HG02870 (cell line): ENCODE results near the gene NGDN.
"Not testable (repeated sequence)": the region's sequence is repeated elsewhere in the genome, so short reads cannot be mapped to it uniquely, and the experiment has no call there.

Experiments used
- ATAC-seq: cut with Tn5 transposase; IDR thresholded peaks from one replicate; pipeline ENCODE4 v1.9.1; 2021; ENCODE audit warnings: mild to moderate bottlenecking, moderate library complexity; ENCODE audit not compliant: unreplicated experiment

The NGDN gene

DNA sequence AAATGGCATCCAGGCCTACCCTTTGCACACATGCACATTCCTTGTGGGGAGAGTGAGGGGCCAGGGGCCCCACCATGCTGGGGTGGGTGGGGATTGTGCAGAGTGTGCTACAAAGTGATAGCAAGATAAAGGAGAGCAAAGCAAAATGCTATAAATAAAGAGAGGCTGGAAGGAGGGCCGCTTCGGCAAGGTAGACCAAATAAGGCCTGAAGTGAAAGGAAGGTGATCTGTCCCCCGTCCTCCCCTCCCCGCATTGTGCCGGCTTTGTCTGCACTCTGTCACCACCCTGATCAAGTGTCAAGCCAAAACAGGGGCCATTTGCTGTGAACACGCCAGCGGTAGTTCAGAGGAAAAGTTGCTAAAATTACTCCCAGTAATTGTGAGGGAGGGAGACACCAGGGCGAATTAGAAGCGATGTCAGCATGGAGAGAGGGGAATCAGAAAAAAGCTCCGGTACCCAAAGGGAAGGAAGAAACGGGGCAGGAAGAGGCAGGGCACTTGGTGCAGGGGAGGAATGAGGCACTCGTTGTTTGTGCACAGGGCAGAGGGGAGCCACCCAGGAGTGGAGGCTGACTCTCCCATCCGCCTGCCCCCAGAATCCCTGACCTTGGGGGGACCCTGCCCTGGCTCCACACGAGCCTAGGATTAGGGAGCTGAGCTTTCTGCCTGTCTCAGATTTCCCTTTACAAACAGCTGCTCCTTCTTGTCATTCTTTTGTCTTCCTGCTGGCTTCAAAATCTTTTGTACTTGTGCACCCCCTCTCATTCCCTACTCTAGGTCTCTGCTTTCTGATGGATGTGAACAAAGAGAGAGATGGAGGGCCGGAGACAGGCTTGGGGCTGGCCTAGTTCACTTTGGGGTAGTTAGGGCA lies 31.2 kb upstream of the NGDN start:
- ATAC-seq: no peak

DNA sequence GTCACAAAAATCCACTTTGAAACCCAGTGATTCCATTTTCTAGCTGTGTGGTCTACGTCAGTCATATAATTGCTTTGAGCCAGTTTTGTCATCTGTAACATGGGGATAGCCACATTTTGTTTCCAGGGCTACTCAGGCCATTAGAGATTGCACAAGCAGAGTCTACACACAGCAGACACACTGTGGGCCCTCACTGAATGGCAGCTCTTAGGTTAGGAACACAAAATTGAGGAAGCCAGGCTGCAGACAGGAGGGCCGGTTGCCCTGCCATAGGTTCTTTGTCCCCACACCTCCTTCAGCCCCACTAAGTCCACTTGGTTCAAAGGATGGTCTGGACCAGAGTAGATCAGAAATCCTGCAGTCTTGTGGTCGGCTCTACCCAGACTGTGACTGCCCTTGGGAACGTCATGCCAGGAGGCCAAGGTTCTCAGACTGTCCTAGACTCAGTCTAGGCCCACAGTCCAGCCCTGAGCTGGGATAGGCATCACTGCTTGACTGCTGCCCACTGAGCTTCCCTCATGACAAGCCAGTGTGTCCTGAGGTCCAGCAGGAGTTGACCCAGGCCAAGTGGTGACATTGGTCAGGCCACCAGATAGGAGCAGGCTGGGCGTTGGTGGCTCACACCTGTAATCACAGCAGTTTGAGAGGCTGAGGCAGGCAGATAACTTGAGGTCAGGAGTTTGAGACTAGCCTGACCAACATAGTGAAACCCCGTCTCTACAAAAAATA lies 30.2 kb upstream of the NGDN start:
- no peak for ATAC-seq

DNA sequence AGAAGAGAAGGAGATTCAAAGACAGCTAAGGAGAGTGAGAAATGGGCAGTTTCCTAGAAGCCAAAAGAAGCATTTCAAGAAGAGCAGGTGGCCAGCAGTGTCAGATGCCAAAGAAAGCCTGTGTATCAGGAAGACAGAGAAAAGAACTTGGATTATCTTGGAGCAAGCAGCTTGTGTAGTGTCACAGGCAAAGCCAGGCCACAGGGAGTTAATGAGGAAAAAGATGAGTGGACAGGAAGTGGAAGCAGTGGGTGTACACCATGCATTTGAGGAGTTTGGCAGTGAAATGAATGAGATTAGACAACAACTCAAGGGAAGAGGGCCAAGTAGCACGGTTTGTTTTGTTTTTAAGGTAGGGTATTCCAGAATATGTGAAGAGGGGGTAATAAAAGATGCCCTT lies 28.4 kb upstream of the NGDN start:
- no peak for ATAC-seq

DNA sequence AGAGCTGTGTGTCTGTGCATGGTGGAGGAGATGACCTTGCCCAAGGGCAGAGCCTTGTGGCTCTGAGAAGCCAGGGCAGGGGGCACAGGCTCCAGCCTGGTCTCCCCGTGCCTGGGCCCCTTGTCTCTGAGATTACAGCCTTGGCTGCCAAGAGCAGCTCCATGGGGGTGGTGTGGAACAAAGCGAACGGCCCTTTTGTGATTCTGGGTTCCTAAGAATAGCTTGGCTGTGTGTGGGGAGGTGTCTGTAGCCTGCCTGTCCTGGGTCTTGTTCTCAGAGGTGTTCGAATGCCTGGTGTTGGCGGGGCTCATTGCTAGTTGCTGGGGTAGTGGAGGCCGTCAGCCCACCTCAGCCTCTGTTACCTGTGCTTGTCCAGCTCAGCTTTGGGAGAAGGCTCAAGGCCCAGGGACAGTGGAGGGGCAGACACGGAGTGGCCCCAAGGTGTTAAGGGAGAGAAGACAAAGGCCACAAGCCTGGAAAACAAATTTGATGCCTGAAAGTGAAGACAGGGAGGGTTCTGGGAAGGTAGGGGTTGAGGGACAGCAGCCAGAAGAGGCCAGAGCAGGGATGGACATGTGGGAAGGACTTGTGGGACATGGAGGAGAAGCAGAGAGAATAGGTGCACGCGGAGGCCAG lies 26.7 kb upstream of the NGDN start:
- ATAC-seq: no peak

DNA sequence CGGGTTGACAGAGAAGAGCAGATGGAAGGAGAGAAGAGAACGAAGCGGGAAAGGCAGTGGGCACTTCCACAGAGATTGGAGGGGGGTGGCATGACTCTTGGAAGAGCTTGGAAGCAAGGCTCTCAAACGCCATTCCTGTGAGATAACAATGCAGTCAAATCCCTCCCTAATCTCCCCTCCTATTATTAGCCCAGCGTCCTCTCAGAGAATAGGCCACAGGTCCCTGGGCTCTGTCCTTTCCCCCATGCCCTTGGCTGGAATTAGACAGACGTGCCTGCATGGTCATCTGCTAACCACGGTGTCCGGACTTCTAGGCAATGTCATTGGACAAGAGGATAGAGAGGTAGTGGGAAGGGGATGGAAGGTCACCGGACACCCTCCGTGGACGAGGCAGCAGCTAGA lies 26.1 kb upstream of the NGDN start:
- no peak for ATAC-seq

DNA sequence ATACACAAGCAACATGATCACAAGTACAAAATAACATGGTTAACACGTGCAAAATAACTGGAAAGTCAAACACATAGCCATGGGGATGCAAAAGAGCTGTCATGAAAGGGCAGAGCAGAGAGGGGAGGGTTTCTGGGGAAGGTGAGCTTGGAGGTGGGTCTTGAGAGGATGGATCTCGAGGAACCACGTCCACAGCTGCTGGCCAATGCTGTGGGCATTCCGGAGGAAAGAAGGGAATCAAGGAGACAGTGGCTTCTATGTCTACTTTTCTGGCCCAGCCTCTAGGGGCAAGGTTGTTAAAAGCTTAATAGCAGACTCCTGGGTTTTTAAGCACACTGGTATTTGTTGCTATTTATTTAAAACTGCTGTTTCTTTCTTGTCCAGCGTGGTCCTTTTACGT lies 25.6 kb upstream of the NGDN start:
- ATAC-seq: no peak

DNA sequence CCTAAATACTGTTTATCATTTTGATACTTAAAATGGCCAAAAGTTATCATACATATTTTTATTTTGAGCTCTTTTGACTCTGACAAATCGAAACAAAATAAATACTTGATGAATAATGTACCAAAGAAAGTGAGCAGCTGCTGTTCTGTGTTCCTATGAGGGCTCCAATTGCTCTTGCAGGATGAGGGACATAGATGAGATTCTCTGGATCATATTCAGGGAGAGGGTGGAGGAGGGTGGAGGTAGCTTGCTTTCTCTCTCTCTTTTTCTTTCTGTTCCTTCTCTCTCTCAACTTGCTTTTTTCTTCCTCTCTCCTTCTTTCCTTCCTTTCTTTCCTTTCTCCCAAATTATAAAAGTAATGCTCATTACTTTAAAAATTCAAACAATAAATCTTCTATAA lies 25.2 kb upstream of the NGDN start:
- ATAC-seq: no peak

DNA sequence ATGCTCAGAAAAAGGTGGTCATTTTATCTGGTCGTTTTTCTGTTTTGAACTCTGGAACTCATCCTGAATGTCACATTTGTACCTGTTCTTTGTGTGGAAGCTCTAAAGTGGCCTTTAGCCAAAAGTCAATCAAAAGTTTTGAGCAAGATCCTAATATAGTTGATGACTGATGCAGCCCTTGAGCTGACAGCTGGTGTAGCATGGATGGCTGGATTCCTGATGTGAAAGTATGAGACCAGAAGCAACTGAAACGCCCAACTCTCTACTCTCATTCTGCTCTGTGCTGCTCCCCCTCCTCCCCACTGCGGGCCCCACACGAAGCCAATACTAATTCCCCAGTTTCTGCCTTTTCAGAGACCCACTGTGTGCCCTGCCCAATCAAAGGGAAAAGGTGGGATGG lies 23.7 kb upstream of the NGDN start:
- no peak for ATAC-seq

DNA sequence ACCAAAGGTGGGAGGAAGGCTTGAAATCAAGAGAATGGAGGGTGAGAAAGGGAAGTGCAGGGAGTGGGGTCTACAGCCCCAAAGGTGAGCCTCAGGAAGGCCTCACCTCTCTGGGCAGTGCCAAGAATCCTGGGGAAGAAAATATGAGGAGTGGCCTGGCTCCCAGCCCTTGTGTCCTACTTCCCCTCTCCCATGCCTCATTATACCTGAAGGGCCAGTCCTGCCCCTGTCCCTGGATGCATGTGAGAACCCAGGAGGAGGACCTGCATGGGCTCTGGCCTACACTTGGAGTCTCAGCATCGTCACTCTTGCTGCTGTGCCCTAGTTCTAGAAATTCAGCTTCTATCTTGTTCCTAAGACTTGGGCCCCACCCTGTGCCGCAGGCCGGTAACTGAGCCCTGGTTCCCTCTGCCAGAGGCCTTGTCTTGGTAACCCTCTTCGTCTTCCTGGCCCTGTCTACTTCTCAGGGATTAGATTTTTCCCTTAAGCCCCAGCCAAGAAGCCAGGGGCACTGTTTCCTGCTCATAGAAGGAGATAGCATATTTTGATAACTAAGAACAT lies 23.1 kb upstream of the NGDN start:
- ATAC-seq: no peak

DNA sequence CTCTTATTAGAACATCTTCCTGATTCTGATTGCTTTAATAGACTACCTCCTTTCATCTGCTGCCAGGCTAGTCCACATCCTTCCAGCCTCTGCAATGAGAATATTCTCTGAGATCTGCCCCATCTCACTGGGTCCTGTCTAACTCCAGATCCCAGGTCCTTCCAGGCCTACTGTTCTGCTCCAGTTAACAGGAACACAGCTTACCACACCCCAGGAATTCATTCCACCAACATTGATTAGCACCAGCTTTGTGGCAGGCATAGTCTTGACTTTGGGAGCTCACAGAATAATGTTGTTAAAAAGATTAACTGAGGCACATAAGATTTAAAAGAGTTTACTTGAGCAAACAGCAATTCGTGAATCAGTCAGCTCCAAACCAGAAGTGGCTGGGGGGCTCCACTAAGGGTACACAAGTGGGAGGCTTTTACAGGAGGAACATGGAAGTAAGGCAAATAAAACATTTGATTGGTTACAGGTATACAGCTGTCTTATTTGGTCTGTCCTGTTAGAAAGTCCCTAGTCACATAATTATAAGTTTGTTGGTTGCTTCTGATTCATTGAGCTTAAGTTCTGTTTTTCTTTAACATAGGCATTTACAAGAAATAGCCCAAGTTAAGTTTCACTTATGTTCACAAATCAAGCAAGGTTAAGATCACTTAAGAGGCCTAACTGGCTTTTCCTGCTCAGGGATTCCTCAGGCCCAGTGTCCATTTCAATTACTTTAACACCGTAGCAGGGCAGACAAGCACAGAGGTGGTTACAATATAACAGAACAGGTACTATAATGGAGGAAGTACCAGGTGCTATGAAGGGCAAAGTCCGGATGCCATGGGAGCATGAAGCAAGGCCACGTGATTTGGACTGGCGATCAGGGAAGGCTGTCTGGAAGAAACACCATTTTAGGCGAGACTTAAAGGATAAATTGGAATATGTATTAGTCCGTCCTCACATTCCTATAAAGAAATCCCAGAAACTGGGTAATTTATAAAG lies 21.8 kb upstream of the NGDN start:
- ATAC-seq: no peak

DNA sequence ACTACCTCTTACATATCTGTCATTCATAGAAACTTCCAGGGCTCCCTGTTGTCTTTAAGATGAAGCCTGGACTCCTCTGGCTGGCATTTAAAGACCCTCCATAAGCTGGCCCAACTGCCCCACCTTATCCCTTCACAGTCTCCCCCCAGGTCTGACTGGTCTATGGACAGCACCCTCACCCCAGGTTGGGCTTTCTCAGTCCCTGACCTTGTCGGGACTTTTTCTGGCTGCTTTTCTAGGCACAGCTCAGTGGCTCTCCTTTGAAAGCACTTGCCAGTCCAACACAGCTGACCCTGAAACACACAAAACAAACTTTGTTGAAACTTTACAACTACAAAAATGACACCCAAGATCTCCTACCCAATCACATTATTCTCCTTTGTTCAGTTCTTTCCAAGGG lies 20.2 kb upstream of the NGDN start:
- ATAC-seq: no peak

DNA sequence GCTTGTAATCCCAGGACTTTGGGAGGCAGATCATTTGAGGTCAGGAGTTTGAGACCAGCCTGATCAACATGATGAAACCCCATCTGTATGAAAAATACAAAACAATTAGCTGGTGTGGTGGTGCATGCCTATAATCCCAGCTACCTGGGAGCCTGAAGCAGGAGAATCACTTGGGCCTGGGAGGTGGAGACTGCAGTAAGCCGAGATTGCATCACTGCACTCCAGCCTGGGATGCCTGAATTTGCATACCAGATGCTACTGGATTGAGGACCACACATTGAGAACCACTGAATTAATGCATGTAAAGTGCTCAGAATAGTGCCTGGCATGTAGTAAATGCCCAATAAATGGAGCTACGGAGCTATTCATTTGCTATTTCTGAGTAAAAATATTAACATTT lies 19.1 kb upstream of the NGDN start:
- ATAC-seq: no peak

DNA sequence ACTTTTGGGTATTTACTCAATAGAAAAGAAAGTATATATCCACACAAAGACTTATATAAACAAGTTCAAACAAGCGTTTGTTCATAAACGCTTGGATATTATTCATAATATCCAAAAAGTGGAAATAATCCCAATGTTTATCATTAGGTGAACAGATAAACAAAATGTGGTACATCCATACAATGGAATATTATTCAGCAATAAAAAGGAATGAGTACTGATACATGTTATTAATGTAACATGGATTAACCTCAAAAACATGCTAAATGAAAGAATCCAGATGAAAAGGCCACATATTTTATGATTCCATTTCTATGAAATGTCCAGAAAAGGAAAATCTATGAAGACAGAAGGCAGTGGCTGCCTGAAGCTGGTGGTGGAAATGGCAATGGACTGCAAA lies 17.3 kb upstream of the NGDN start:
- ATAC-seq: no peak

DNA sequence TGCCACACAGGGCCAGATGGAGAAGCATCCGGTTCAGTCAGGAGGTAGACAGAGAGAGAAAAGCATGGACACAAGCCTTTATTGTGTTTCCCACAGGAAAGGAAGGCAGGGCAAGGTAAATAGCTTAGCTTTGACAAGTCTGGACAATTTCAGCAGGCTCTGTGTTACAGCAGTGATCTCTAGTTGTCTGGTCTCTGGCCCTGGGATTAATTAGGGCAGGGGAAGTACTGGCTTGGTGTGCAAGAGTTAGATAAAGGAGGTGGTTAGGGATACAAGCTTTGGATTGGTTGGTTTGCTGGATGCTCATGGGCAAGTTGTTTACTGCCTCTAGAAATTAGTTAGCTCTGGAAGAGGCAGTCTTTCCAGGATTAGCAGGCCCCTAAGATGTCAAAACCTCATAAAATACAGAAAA lies 15.1 kb upstream of the NGDN start:
- ATAC-seq: no peak

DNA sequence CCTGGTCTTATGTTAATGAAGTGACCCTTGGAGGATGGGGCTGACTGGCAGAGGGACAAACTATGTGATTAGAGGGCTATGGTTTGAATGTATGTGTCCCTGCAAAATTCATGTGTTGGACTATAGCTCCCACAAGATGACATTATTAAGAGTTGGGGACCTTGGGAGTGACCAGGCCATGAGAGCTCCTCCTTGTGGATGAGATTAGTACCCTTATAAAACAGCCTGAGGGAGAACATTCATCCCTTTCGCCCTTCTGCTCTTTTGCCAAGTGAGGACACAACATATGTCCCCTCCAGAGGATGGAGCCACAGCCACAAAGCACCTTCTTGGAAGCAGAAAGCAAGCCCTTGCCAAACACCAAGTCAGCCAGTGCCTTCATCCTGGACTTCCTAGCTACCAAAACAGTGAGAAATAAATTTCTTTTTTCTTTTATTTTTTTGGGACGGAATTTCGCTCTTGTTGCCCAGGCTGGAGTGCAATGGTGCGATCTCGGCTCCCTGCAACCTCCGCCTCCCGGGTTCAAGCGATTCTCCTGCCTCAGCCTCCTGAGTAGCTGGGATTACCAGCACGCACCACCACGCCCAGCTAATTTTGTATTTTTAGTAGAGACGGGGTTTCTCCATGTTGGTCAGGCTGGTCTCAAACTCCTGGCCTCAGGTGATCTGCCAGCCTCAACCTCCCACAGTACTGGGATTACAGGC lies 12.5 kb upstream of the NGDN start:
- ATAC-seq: not testable (repeated sequence)

DNA sequence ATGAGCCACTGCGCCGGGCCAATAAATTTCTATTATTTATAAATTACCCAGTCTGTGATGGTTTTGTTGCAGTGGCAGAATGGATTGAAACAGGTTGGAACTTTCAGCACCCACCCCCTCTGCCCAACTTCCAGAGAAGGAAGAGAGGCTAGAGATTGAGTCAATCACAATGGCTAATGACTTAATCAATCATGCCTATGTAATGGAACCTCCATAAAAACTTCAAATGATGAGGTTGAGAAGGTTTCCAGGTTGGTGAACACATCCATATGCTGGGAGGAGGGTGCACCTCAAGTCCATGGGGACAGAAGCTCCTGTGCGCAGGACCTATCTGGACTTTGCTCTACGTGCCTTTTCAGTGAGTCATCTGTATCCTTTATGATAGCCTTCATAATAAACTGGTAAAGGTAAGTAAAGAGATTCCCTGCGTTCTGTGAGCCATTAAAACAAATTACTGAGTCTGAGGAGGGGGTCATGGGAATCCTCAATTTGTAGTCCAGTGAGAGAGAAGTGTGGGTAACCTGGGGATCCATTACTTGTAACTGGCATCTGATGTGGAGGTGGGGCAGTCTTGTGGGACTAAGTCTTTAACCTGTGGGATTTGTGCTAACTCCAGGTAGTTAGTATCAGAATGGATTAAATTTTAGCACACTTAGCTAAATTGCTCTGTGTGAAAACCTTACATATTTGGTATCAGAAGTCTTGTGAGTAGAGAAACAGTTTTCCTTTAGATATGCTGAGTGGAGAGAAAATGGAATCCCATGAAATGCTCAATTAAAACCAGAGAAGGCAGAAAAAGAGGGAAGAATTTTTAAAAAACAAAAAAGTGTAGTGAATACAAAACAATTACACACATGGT lies 11.7 kb upstream of the NGDN start:
- no peak for ATAC-seq

DNA sequence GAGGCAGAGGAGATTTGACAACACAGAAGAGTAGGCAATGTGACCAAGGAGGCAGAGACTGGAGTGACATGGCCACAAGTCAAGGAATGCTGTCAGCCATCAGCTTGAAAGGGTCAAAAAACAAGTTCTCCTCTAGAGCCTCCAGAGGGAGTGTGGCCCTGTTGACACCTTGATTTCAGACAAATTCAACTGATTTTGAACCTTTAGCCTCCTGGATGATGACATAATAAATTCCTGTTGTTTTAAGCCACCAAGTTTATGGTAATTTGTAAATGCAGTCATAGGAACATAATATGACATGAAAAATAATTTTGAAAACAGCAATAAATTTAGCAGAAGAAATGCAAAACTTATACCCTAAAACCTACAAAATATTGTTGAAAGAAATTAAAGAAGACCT lies 8.5 kb upstream of the NGDN start:
- no peak for ATAC-seq

DNA sequence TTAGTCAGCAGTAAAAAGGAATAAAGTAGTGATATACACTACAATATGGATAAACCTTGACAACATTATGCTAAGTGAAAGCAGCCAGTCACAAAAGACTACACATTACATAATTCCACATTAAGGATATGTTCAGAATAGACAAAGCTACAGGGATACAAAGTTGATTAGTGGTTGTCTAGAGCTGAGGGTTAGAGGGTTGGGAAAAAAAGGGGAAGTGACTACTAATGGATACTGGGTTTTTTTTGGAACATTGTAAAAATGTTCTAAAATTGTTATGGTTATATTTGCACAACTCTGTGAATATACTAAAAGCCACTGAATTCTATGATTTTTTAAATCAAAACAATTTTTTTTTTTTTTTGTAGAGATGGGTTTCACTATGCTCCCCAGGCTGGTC lies 4.8 kb upstream of the NGDN start:
- ATAC-seq: no peak

DNA sequence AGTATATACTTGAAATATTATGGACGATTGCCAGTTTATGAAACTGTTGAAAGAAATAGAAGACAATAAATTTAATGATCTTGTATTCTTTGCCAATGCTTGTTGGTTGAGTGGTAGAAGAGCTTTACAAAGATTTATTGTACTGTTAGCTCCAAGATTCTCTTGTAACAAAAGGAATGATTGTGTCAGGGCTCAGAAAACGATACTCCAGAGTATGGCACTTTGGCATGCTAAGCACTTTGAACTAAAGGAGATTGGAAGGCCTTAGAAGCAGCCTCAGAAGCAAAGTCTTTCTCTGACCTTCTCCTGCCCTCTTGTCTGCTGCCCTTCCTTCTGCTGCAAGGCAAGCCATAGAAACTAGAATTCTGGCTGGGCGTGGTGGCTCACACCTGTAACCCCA lies 4.2 kb upstream of the NGDN start:
- ATAC-seq: no peak
